Endodermal cell (in vitro differentiated cells): ENCODE data around the gene MOB3B. TPM values are rescaled to one million over a fixed set of nuclear protein-coding genes. Genes with fewer than 3 reads are reported as not detected.

Experiments used
- DNase-seq: peaks from one replicate; pipeline ENCODE4 v3.0.0-alpha.2; 2017
- H3K27ac ChIP-seq: 2 replicates; pipeline ENCODE4 v1.5.1; 2013; ENCODE audit warnings: mild to moderate bottlenecking, low read depth, low read length, moderate library complexity
- H3K27me3 ChIP-seq: 2 replicates; pipeline ENCODE4 v1.6.1; 2013; ENCODE audit warnings: mild to moderate bottlenecking, low read length, moderate library complexity; ENCODE audit not compliant: insufficient read depth, control insufficient read depth, poor library complexity, severe bottlenecking
- H3K36me3 ChIP-seq: 2 replicates; pipeline ENCODE4 v1.7.0; 2013; ENCODE audit warnings: mild to moderate bottlenecking, low read length, moderate library complexity; ENCODE audit not compliant: control insufficient read depth, insufficient read depth
- H3K4me1 ChIP-seq: one replicate; pipeline ENCODE4 v1.7.0; 2013; ENCODE audit warnings: low read length; ENCODE audit not compliant: control insufficient read depth, insufficient read depth
- H3K4me3 ChIP-seq: 2 replicates; pipeline ENCODE4 v1.5.1; 2013; ENCODE audit warnings: mild to moderate bottlenecking, low read length, moderate library complexity
- H3K9ac ChIP-seq: 2 replicates; pipeline ENCODE4 v1.6.1; 2013; ENCODE audit warnings: mild to moderate bottlenecking, low read length, moderate library complexity; ENCODE audit not compliant: poor library complexity, severe bottlenecking; ENCODE audit errors: extremely low read depth
- H3K9me3 ChIP-seq: 2 replicates; pipeline ENCODE4 v1.6.1; 2013; ENCODE audit warnings: mild to moderate bottlenecking, low read length, moderate library complexity; ENCODE audit not compliant: control insufficient read depth
- H3K27ac Mint-ChIP-seq: 2 replicates; pipeline ENCODE4 v1.8.0; 2020; ENCODE audit warnings: mixed read lengths
- H3K27me3 Mint-ChIP-seq: 2 replicates; pipeline ENCODE4 v1.8.0; 2021; ENCODE audit warnings: mild to moderate bottlenecking, mixed read lengths; ENCODE audit not compliant: insufficient read depth
- H3K36me3 Mint-ChIP-seq: 2 replicates; pipeline ENCODE4 v1.8.0; 2020; ENCODE audit warnings: low read depth, mixed read lengths
- H3K4me1 Mint-ChIP-seq: 2 replicates; pipeline ENCODE4 v1.8.0; 2020; ENCODE audit warnings: mixed read lengths
- H3K4me3 Mint-ChIP-seq: 2 replicates; pipeline ENCODE4 v1.8.0; 2020; ENCODE audit warnings: mild to moderate bottlenecking, moderate library complexity, mixed read lengths
- H3K9me3 Mint-ChIP-seq: 2 replicates; pipeline ENCODE4 v1.8.0; 2020; ENCODE audit warnings: mild to moderate bottlenecking, mixed read lengths
- CTCF ChIP-seq: fragments of 200-600 bp; sonication (generic); conservative IDR thresholded peaks from 2 replicates; pipeline ENCODE4 v1.5.0; 2021; ENCODE audit warnings: antibody characterized with exemption, mild to moderate bottlenecking
- WGBS, 2 experiments: methylation state at CpG; one replicate each; pipeline versions ENCODE4 v1.1.5 to v1.1.7; 2013; ENCODE audit warnings: missing lambda C conversion rate in 2 of 2, mixed read lengths in 1 of 2; ENCODE audit not compliant: insufficient coverage in 1 of 2, insufficient read length in 1 of 2; 5-methylcytosine and 5-hydroxymethylcytosine counted together
- total RNA-seq, 2 donors: library from RNA; stranded (reverse); fragmentation: NEBNext Ultra II Directional in 1 of 2; extraction: Animal tissue kit (Norgen Biotek cat#: 25700) in 1 of 2; gene quantifications; 2 replicates in 1 of 2; 3 replicates in 1 of 2; pipeline ENCODE4 v1.2.1, GENCODE V29; 2021

The MOB3B gene
- total RNA-seq, 2 donors from 2014 or later = 5.6 to 6.2 TPM

- Mint-ChIP-seq H3K9me3 (no peaks in the 10 kb centered on the region), H3K27ac (no peak overlapping the region), H3K4me3 (no peak overlapping the region), H3K27me3 (no peaks in the 10 kb centered on the region), H3K4me1 (peaks cover 6% of the 10 kb centered on the region), H3K36me3 (no peaks in the 10 kb centered on the region)
- H3K27ac ChIP-seq = no peak overlapping the region
- H3K4me1 ChIP-seq = no peaks in the 10 kb centered on the region
- no peaks in the 10 kb centered on the region for H3K36me3 ChIP-seq
- H3K9me3 ChIP-seq = no peaks in the 10 kb centered on the region
- H3K27me3 ChIP-seq = no peaks in the 10 kb centered on the region
- no peak for TF ChIP-seq CTCF
- no peak for DNase-seq
- no peak overlapping the region for H3K9ac ChIP-seq
- H3K4me3 ChIP-seq = no peak overlapping the region
- 89 to 91% methylated on average over 5 to 7 of the region's 9 CpGs for WGBS, 2 experiments
These were observed 200.3 kb downstream of the MOB3B start for GRCh38 chr9:27329291-27329690.

- WGBS, 2 experiments = 88% methylated on average over 3 of the region's 3 CpGs; no CpG with 5 or more reads in 1 of the 2 experiments
- Histone ChIP-seq H3K36me3 (no peaks in the 10 kb centered on the region), H3K27ac (no peak overlapping the region), H3K4me1 (no peaks in the 10 kb centered on the region), H3K9ac (no peak overlapping the region), H3K9me3 (no peaks in the 10 kb centered on the region), H3K4me3 (no peak overlapping the region), H3K27me3 (no peaks in the 10 kb centered on the region)
- Mint-ChIP-seq H3K4me3 (no peak overlapping the region), H3K4me1 (peaks cover 2% of the 10 kb centered on the region), H3K27me3 (no peaks in the 10 kb centered on the region), H3K27ac (no peak overlapping the region), H3K36me3 (no peaks in the 10 kb centered on the region), H3K9me3 (no peaks in the 10 kb centered on the region)
- no peak for TF ChIP-seq CTCF
- DNase-seq = no peak
These were observed 201.1 kb downstream of the MOB3B start for GRCh38 chr9:27328483-27328882.

GRCh38 chr9:27311184-27311583 is 218.4 kb downstream of the MOB3B start:
- Histone ChIP-seq H3K9ac (no peak overlapping the region), H3K27ac (no peak overlapping the region), H3K27me3 (no peaks in the 10 kb centered on the region), H3K4me1 (peaks cover 4% of the 10 kb centered on the region), H3K4me3 (no peak overlapping the region), H3K36me3 (no peaks in the 10 kb centered on the region), H3K9me3 (no peaks in the 10 kb centered on the region)
- whole genome bisulfite sequencing, 2 experiments = 82 to 94% methylated on average over 1 to 2 of the region's 2 CpGs
- Mint-ChIP-seq H3K4me1 (peaks cover 11% of the 10 kb centered on the region), H3K9me3 (no peaks in the 10 kb centered on the region), H3K36me3 (no peaks in the 10 kb centered on the region), H3K4me3 (no peak overlapping the region), H3K27ac (no peak overlapping the region), H3K27me3 (peaks cover 8% of the 10 kb centered on the region)
- no peak for TF ChIP-seq CTCF
- DNase-seq = no peak
